IMR-90 (cell line): ENCODE data around the gene VPS26C. TPM values are rescaled to one million over a fixed set of nuclear protein-coding genes. Genes with fewer than 3 reads are reported as not detected.

ENCODE experiments used
- ATAC-seq: fragments of 200-7000 bp; cut with Tn5 transposase; 2 replicates; pipeline ENCODE4 v1.9.1; 2020; ENCODE audit warnings: low read depth, mild to moderate bottlenecking, moderate library complexity
- BruUV-seq: library from RNA; stranded (reverse); fragments of 400-500 nt; replicated peaks from 2 replicates; lab custom pipeline; 2021; lab: Mats Ljungman, UMichigan
- CTCF ChIA-PET: fragments of 300-600 bp; formaldehyde crosslinking; extraction: SDS; loops from one replicate; lab custom pipeline; 2021; ENCODE audit warnings: antibody characterized with exemption; lab: Yijun Ruan, JAX
- POLR2A ChIA-PET: fragments of 300-600 bp; sonication (Branson Sonifier 250); formaldehyde crosslinking; loops from one replicate; lab custom pipeline; 2022; ENCODE audit warnings: antibody characterized with exemption; ENCODE audit not compliant: unreplicated experiment; lab: Charles Lee
- DNase-seq: peaks from one replicate; pipeline ENCODE4 v3.0.0; 2013
- H2AFZ ChIP-seq: replicated peaks from 2 replicates; pipeline ENCODE3; 2013; ENCODE audit warnings: low read length, mild to moderate bottlenecking; ENCODE audit not compliant: poor library complexity
- H2AK5ac ChIP-seq: 2 replicates; pipeline ENCODE4 v1.6.1; 2013; ENCODE audit warnings: low read depth, low read length, inconsistent platforms
- H2AK9ac ChIP-seq: replicated peaks from 2 replicates; pipeline ENCODE3; 2013; ENCODE audit warnings: mild to moderate bottlenecking, low read depth, low read length, moderate library complexity; ENCODE audit not compliant: poor library complexity
- H2BK120ac ChIP-seq: 2 replicates; pipeline ENCODE4 v1.6.1; 2013; ENCODE audit warnings: low read depth, low read length, inconsistent platforms
- H2BK15ac ChIP-seq: 3 replicates; pipeline ENCODE4 v1.6.1; 2013; ENCODE audit warnings: low read depth, low read length, inconsistent platforms
- H2BK20ac ChIP-seq: 2 replicates; pipeline ENCODE4 v1.6.1; 2013; ENCODE audit warnings: low read depth, mild to moderate bottlenecking, inconsistent platforms, low read length, moderate library complexity
- H2BK5ac ChIP-seq: 2 replicates; pipeline ENCODE4 v1.6.1; 2013; ENCODE audit warnings: mild to moderate bottlenecking, low read depth, low read length, inconsistent platforms; ENCODE audit not compliant: poor library complexity, severe bottlenecking
- H3K14ac ChIP-seq: replicated peaks from 2 replicates; pipeline ENCODE4 v1.6.1; 2013; ENCODE audit warnings: low read depth, low read length, inconsistent platforms
- H3K18ac ChIP-seq: 2 replicates; pipeline ENCODE4 v1.6.1; 2013; ENCODE audit warnings: low read depth, low read length, control low read depth
- H3K23ac ChIP-seq: 2 replicates; pipeline ENCODE4 v1.6.1; 2013; ENCODE audit warnings: low read depth, low read length, inconsistent platforms
- H3K27ac ChIP-seq: 2 replicates; pipeline ENCODE4 v1.5.1; 2013; ENCODE audit warnings: mild to moderate bottlenecking, control low read depth, low read length; ENCODE audit not compliant: insufficient read depth
- H3K27me3 ChIP-seq: 2 replicates; pipeline ENCODE4 v1.6.1; 2013; ENCODE audit warnings: low read length; ENCODE audit not compliant: control insufficient read depth, insufficient read depth
- H3K36me3 ChIP-seq: 2 replicates; pipeline ENCODE4 v1.6.1; 2013; ENCODE audit warnings: low read length, mixed read lengths; ENCODE audit not compliant: control insufficient read depth, insufficient read depth
- H3K4ac ChIP-seq: 2 replicates; pipeline ENCODE4 v1.6.1; 2013; ENCODE audit warnings: low read depth, low read length, inconsistent platforms
- H3K4me1 ChIP-seq: 2 replicates; pipeline ENCODE4 v1.6.1; 2013; ENCODE audit warnings: low read length, mixed read lengths; ENCODE audit not compliant: control insufficient read depth, insufficient read depth
- H3K4me2 ChIP-seq: 2 replicates; pipeline ENCODE4 v1.6.1; 2013; ENCODE audit warnings: low read depth, mild to moderate bottlenecking, control low read depth, low read length, moderate library complexity
- H3K4me3 ChIP-seq: 2 replicates; pipeline ENCODE4 v1.5.1; 2013; ENCODE audit warnings: low read depth, mild to moderate bottlenecking, control low read depth, low read length, moderate library complexity; ENCODE audit not compliant: insufficient read depth
- H3K56ac ChIP-seq: 2 replicates; pipeline ENCODE4 v1.6.1; 2013; ENCODE audit warnings: low read length, inconsistent platforms; ENCODE audit not compliant: insufficient read depth; ENCODE audit errors: extremely low read depth
- H3K79me1 ChIP-seq, 2 experiments: 2 replicates each; pipeline ENCODE4 v1.6.1; 2013; ENCODE audit warnings: low read length in 2 of 2, inconsistent platforms in 1 of 2, low read depth in 1 of 2
- H3K9ac ChIP-seq: 2 replicates; pipeline ENCODE4 v1.6.1; 2013; ENCODE audit warnings: low read depth, low read length, control low read depth
- H3K9me1 ChIP-seq: 2 replicates; pipeline ENCODE4 v1.6.1; 2013; ENCODE audit warnings: low read length, inconsistent platforms; ENCODE audit not compliant: insufficient read depth
- H3K9me3 ChIP-seq: 2 replicates; pipeline ENCODE4 v1.6.1; 2013; ENCODE audit warnings: low read length; ENCODE audit not compliant: control insufficient read depth, insufficient read depth
- H4K20me1 ChIP-seq: 2 replicates; pipeline ENCODE4 v1.6.1; 2013; ENCODE audit warnings: low read length, inconsistent platforms; ENCODE audit not compliant: insufficient read depth
- H4K5ac ChIP-seq: 2 replicates; pipeline ENCODE4 v1.6.1; 2013; ENCODE audit warnings: mild to moderate bottlenecking, low read depth, low read length, control low read depth
- H4K8ac ChIP-seq, 2 experiments: 2 replicates each; pipeline ENCODE4 v1.6.1; 2013; ENCODE audit warnings: low read depth in 2 of 2, low read length in 2 of 2, control low read depth in 1 of 2, inconsistent platforms in 1 of 2
- H4K91ac ChIP-seq: 2 replicates; pipeline ENCODE4 v1.6.1; 2013; ENCODE audit warnings: low read depth, low read length, inconsistent platforms; ENCODE audit not compliant: insufficient read depth
- BHLHE40 ChIP-seq: fragments of 150-350 bp; IDR thresholded peaks from 2 replicates; pipeline ENCODE4 v1.6.1; 2016; ENCODE audit warnings: mild to moderate bottlenecking, low read depth, low read length
- CHD1 ChIP-seq: IDR thresholded peaks from 2 replicates; pipeline ENCODE4 v1.6.1; 2012; ENCODE audit warnings: low read depth, low read length, improper control_type of control experiment
- FOS ChIP-seq: fragments of 150-350 bp; IDR thresholded peaks from 2 replicates; pipeline ENCODE4 v1.6.1; 2016; ENCODE audit warnings: low read depth, low read length
- MXI1 ChIP-seq: IDR thresholded peaks from 2 replicates; pipeline ENCODE4 v1.6.1; 2012; ENCODE audit warnings: low read depth, mild to moderate bottlenecking, low read length, moderate library complexity, borderline replicate concordance
- NFE2L2 ChIP-seq: fragments of 150-350 bp; IDR thresholded peaks from 2 replicates; pipeline ENCODE4 v1.6.1; 2016; ENCODE audit warnings: low read depth, mild to moderate bottlenecking, low read length
- POLR2A ChIP-seq: IDR thresholded peaks from 2 replicates; pipeline ENCODE4 v1.6.1; 2012; ENCODE audit warnings: mild to moderate bottlenecking, low read depth, low read length
- RAD21 ChIP-seq: IDR thresholded peaks from 2 replicates; pipeline ENCODE4 v1.6.1; 2012; ENCODE audit warnings: low read length, improper control_type of control experiment
- WGBS, 2 experiments: methylation state at CpG; one replicate each; pipeline versions ENCODE4 v1.1.5 to v1.1.7; 2013; ENCODE audit warnings: missing lambda C conversion rate in 2 of 2; ENCODE audit not compliant: insufficient read length in 1 of 2; ENCODE audit errors: extremely low coverage in 2 of 2; 5-methylcytosine and 5-hydroxymethylcytosine counted together
- dilution Hi-C: fragments of 300-500 bp; cut with HindIII; formaldehyde crosslinking; loops from one replicate; pipeline ENCODE4 v1.14.3; 2018; ENCODE audit warnings: low sequenced_read_pairs; ENCODE audit not compliant: unreplicated experiment
- in situ Hi-C: fragments of 300-500 bp; cut with MboI; formaldehyde crosslinking; loops from 3 replicates; pipeline ENCODE4 v1.14.3; 2019; ENCODE audit warnings: low sequenced_read_pairs, inconsistent platforms, mixed read lengths
- intact Hi-C: fragments of 100-400 bp; cut with micrococcal nuclease; formaldehyde crosslinking; loops from 2 replicates; pipeline ENCODE4 v1.10.0; 2022
- polyA plus RNA-seq, 3 experiments: library from polyadenylated mRNA; depleted of rRNA; stranded (reverse); fragments of >200 nt; gene quantifications; 2 replicates each; pipeline ENCODE4 v1.2.3, GENCODE V29; 2012; ENCODE audit warnings: low replicate concordance in 1 of 3
- total RNA-seq: library from RNA; depleted of rRNA; stranded (reverse); fragments of >200 nt; gene quantifications from 2 replicates; pipeline ENCODE4 v1.2.3, GENCODE V29; 2012
- TF ChIP-seq, protein P1 (sequence below): conservative IDR thresholded peaks from 2 replicates; pipeline ENCODE4 v1.5.1; 2012; ENCODE audit warnings: mild to moderate bottlenecking, low read depth, low read length, improper control_type of control experiment

VPS26C gene
- total and polyA plus RNA-seq, 2 of the 4 experiments (the other 2 are of a cell fraction): 30.0 to 36.6 TPM

GRCh38 chr21:37281993-37282392 lies 14.9 kb upstream of the VPS26C start:
- H4K5ac ChIP-seq: no peak overlapping the region
- no peak overlapping the region for H2BK5ac ChIP-seq
- H2AFZ ChIP-seq: no peak overlapping the region
- WGBS, 2 experiments: 10% methylated on average over 4 of the region's 16 CpGs; no CpG with 5 or more reads in 1 of the 2 experiments
- in situ Hi-C loops: no loop called here
- H3K23ac ChIP-seq: no peak overlapping the region
- POLR2A ChIA-PET: no interaction called here
- H2AK9ac ChIP-seq: no peak overlapping the region
- H3K4ac ChIP-seq: no peak overlapping the region
- no peak overlapping the region for H4K91ac ChIP-seq
- TF ChIP-seq FOS (no peak), BHLHE40 (no peak), CHD1 (no peak), POLR2A (no peak), NFE2L2 (no peak), MXI1 (no peak), RAD21 (no peak)
- TF ChIP-seq, protein P1, sequence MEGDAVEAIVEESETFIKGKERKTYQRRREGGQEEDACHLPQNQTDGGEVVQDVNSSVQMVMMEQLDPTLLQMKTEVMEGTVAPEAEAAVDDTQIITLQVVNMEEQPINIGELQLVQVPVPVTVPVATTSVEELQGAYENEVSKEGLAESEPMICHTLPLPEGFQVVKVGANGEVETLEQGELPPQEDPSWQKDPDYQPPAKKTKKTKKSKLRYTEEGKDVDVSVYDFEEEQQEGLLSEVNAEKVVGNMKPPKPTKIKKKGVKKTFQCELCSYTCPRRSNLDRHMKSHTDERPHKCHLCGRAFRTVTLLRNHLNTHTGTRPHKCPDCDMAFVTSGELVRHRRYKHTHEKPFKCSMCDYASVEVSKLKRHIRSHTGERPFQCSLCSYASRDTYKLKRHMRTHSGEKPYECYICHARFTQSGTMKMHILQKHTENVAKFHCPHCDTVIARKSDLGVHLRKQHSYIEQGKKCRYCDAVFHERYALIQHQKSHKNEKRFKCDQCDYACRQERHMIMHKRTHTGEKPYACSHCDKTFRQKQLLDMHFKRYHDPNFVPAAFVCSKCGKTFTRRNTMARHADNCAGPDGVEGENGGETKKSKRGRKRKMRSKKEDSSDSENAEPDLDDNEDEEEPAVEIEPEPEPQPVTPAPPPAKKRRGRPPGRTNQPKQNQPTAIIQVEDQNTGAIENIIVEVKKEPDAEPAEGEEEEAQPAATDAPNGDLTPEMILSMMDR: no peak
- ATAC-seq (no peak), DNase-seq (no peak)
- H3K14ac ChIP-seq: no peak overlapping the region
- peaks cover 2% of the 10 kb centered on the region; the same call in 1 of the 2 replicates for H3K4me1 ChIP-seq
- H3K9me1 ChIP-seq: no peaks in the 10 kb centered on the region
- H4K8ac ChIP-seq: no peak overlapping the region
- no peaks in the 10 kb centered on the region for H3K9me3 ChIP-seq
- H3K18ac ChIP-seq: no peak overlapping the region
- H3K36me3 ChIP-seq: no peaks in the 10 kb centered on the region
- no peak overlapping the region for H2BK120ac ChIP-seq
- H4K20me1 ChIP-seq: no peaks in the 10 kb centered on the region
- BruUV-seq: no TSS peak
- H3K56ac ChIP-seq: no peak overlapping the region
- no peak overlapping the region for H3K9ac ChIP-seq
- intact Hi-C loops: no loop called here
- dilution Hi-C loops: no loop called here
- peaks cover 2% of the 10 kb centered on the region for H3K27me3 ChIP-seq
- H3K4me2 ChIP-seq: no peak overlapping the region
- H2AK5ac ChIP-seq: no peak overlapping the region
- CTCF ChIA-PET: no interaction called here
- H2BK20ac ChIP-seq: no peak overlapping the region
- no peak overlapping the region for H2BK15ac ChIP-seq
- H3K4me3 ChIP-seq: no peak overlapping the region
- no peak overlapping the region for H3K27ac ChIP-seq
- H3K79me1 ChIP-seq: no peaks in the 10 kb centered on the region
